RWPE1 (cell line): ENCODE results near the gene METTL9.
"Not testable (repeated sequence)": the region's sequence is repeated elsewhere in the genome, so short reads cannot be mapped to it uniquely, and the experiment has no call there.

Source experiments
- CTCF ChIA-PET: fragments of 350-600 bp; sonication (Branson Sonifier 250); formaldehyde crosslinking; extraction: SDS; loops from one replicate; lab custom pipeline; 2021; lab: Yijun Ruan, JAX
- POLR2A ChIA-PET: fragments of 400-600 bp; formaldehyde crosslinking; extraction: SDS; loops from one replicate; lab custom pipeline; 2020; ENCODE audit warnings: antibody characterized with exemption; ENCODE audit not compliant: low non-redundant PET; lab: Yijun Ruan, JAX
- DNase-seq: peaks from one replicate; pipeline ENCODE4 v3.0.0; 2012; ENCODE audit warnings: low spot score
- H3K27ac ChIP-seq: fragments of 450-650 bp; 2 replicates; pipeline ENCODE4 v1.5.1; 2017
- CTCF ChIP-seq: fragments of 450-650 bp; conservative IDR thresholded peaks from 2 replicates; pipeline ENCODE4 v1.5.1; 2017; ENCODE audit warnings: low read depth, mild to moderate bottlenecking

METTL9 gene

GRCh38 chr16:21667575-21667974, 68.2 kb downstream of the METTL9 start:
- no peak overlapping the region for H3K27ac ChIP-seq
- ChIA-PET CTCF (interaction anchor here (0.9 kb wide), 1 partner anchor 10 kb away, joined by 4 read pairs; no protein-coding TSS in a partner anchor), POLR2A (no interaction called here)
- TF ChIP-seq CTCF = no peak
- no peak for DNase-seq

- POLR2A ChIA-PET = no interaction called here
- TF ChIP-seq CTCF = no peak
- no peak for DNase-seq
- CTCF ChIA-PET = no interaction called here
- H3K27ac ChIP-seq = no peak overlapping the region
These were observed 74.1 kb downstream of the METTL9 start for GRCh38 chr16:21673469-21673868.

GRCh38 chr16:21674456-21674855, 75.1 kb downstream of the METTL9 start:
- DNase-seq, POLR2A ChIA-PET, H3K27ac ChIP-seq: not testable (repeated sequence)
- CTCF ChIA-PET = interaction anchor here (0.6 kb wide), 1 partner anchor 27 kb away, joined by 3 read pairs; no protein-coding TSS in a partner anchor

- POLR2A ChIA-PET, DNase-seq, H3K27ac ChIP-seq: not testable (repeated sequence)
- CTCF ChIA-PET = interaction anchor here (0.6 to 0.7 kb wide), 2 partner anchors 24 to 55 kb away, joined by 3 read pairs; no protein-coding TSS in a partner anchor
These were observed 81.3 kb downstream of the METTL9 start for GRCh38 chr16:21680714-21681113.

- ChIA-PET POLR2A (no interaction called here), CTCF (interaction anchor here (0.8 kb wide), 1 partner anchor 26 kb away, joined by 3 read pairs; no protein-coding TSS in a partner anchor)
- DNase-seq = no peak
- no peak overlapping the region for H3K27ac ChIP-seq
- TF ChIP-seq CTCF = no peak
These were observed 83.8 kb downstream of the METTL9 start for GRCh38 chr16:21683184-21683583.

GRCh38 chr16:21684199-21684598, 84.8 kb downstream of the METTL9 start:
- ChIA-PET POLR2A (no interaction called here), CTCF (interaction anchor here (0.6 to 1.0 kb wide), 3 partner anchors 17 to 1338 kb away, joined by 3 to 4 read pairs (median 3); no protein-coding TSS in a partner anchor)
- DNase-seq = no peak
- TF ChIP-seq CTCF = peak; percentile 31
- H3K27ac ChIP-seq = no peak overlapping the region

GRCh38 chr16:21685034-21685455, 85.7 kb downstream of the METTL9 start:
- no peak for TF ChIP-seq CTCF
- ChIA-PET CTCF (no interaction called here), POLR2A (no interaction called here)
- no peak for DNase-seq
- H3K27ac ChIP-seq = no peak overlapping the region
